ENCODE results near the gene PDE4D. TPM values are rescaled to one million over a fixed set of nuclear protein-coding genes. Genes with fewer than 3 reads are reported as not detected.

Gene PDE4D
- total and polyA plus RNA-seq, 3 donors from 2014 or later = 7.8 to 13.9 (median 8.7) TPM

- 8 to 9% methylated on average over 16 of the region's 16 CpGs for whole genome bisulfite sequencing, 2 donors
- DNase-seq = peak; percentile 79
- Histone ChIP-seq H3K9me3 (no peaks in the 10 kb centered on the region), H3K27ac (no peak overlapping the region), H3K27me3 (no peaks in the 10 kb centered on the region), H3K36me3 (ENCODE audit: low read depth, missing control alignments) (no peaks in the 10 kb centered on the region), H3K4me1 (no peaks in the 10 kb centered on the region), H3K4me3 (peak overlapping the region; percentile 19 to 20)
- TF ChIP-seq POLR2A (IDR thresholded peaks at IDR 0.05) (no peak), CTCF (IDR thresholded peaks at IDR 0.05) (peak; percentile 72 to 85 (median 76))
- intact Hi-C loops (cut with DNase I; ENCODE audit: low total_unique reads) = loop anchor here (10.0 kb wide), 1 partner anchor 186 kb away; no protein-coding TSS in a partner anchor
Observed at GRCh38 chr5:59188419-59189225, 704.9 kb downstream of the PDE4D start.

- intact Hi-C loops (cut with DNase I; ENCODE audit: low total_unique reads) = loop anchor here (10.0 kb wide), 1 partner anchor 187 kb away; no protein-coding TSS in a partner anchor
- DNase-seq = no peak
Observed at GRCh38 chr5:59187857-59188256, 705.7 kb downstream of the PDE4D start.

GRCh38 chr5:59186623-59187022, 706.9 kb downstream of the PDE4D start:
- TF ChIP-seq CTCF (IDR thresholded peaks at IDR 0.05) (no peak), POLR2A (IDR thresholded peaks at IDR 0.05) (no peak)
- WGBS, 2 donors = 79% methylated on average over 8 of the region's 8 CpGs

More at GRCh38 chr5:59187857-59188256, 705.7 kb downstream of the PDE4D start:
- Histone ChIP-seq H3K27me3 (no peaks in the 10 kb centered on the region), H3K4me1 (no peaks in the 10 kb centered on the region), H3K27ac (no peak overlapping the region), H3K9me3 (no peaks in the 10 kb centered on the region), H3K36me3 (ENCODE audit: low read depth, missing control alignments) (no peaks in the 10 kb centered on the region), H3K4me3 (no peak overlapping the region)
- WGBS, 2 donors = 15 to 16% methylated on average over 4 of the region's 4 CpGs
- no peak for TF ChIP-seq CTCF (IDR thresholded peaks at IDR 0.05)
- no peak for TF ChIP-seq POLR2A (IDR thresholded peaks at IDR 0.05)

GRCh38 chr5:59185757-59186385, 707.7 kb downstream of the PDE4D start:
- Histone ChIP-seq H3K27me3 (no peaks in the 10 kb centered on the region), H3K9me3 (no peaks in the 10 kb centered on the region), H3K27ac (no peak overlapping the region), H3K4me1 (no peaks in the 10 kb centered on the region), H3K4me3 (no peak overlapping the region), H3K36me3 (ENCODE audit: low read depth, missing control alignments) (no peaks in the 10 kb centered on the region)
- WGBS, 2 donors = 73 to 79% methylated on average over 5 of the region's 5 CpGs
- DNase-seq = no peak
- intact Hi-C loops (cut with DNase I; ENCODE audit: low total_unique reads) = loop anchor here (10.0 kb wide), 1 partner anchor 189 kb away; no protein-coding TSS in a partner anchor
- TF ChIP-seq CTCF (IDR thresholded peaks at IDR 0.05) = no peak
- no peak for TF ChIP-seq POLR2A (IDR thresholded peaks at IDR 0.05)

More at GRCh38 chr5:59186623-59187022, 706.9 kb downstream of the PDE4D start:
- Histone ChIP-seq H3K4me1 (no peaks in the 10 kb centered on the region), H3K27ac (no peak overlapping the region), H3K36me3 (ENCODE audit: low read depth, missing control alignments) (no peaks in the 10 kb centered on the region), H3K9me3 (no peaks in the 10 kb centered on the region), H3K4me3 (no peak overlapping the region), H3K27me3 (no peaks in the 10 kb centered on the region)
- no peak for DNase-seq
- intact Hi-C loops (cut with DNase I; ENCODE audit: low total_unique reads) = loop anchor here (10.0 kb wide), 1 partner anchor 188 kb away; no protein-coding TSS in a partner anchor
